ENCODE results near the gene RASL10A.

DNA sequence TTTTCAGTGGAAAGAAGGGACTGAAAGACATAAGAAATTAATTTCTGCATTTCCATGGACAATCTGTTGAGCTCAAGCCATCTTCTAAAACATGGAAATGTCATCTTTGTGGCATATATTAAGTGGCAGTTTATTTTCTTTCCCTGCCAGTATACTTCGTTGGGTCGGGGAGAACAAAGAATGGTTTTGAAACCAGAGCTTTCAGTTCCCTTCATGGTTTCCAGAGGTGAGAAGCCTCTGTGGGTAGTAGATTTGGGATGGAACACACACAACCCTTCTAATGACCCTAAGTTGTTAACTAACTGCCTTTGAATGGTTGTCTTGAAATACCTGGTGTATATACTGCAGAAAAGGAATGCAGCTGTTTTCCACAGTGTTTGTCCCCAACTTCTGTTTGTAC lies 26.7 kb downstream of the RASL10A start:
- TF ChIP-seq, protein P1, sequence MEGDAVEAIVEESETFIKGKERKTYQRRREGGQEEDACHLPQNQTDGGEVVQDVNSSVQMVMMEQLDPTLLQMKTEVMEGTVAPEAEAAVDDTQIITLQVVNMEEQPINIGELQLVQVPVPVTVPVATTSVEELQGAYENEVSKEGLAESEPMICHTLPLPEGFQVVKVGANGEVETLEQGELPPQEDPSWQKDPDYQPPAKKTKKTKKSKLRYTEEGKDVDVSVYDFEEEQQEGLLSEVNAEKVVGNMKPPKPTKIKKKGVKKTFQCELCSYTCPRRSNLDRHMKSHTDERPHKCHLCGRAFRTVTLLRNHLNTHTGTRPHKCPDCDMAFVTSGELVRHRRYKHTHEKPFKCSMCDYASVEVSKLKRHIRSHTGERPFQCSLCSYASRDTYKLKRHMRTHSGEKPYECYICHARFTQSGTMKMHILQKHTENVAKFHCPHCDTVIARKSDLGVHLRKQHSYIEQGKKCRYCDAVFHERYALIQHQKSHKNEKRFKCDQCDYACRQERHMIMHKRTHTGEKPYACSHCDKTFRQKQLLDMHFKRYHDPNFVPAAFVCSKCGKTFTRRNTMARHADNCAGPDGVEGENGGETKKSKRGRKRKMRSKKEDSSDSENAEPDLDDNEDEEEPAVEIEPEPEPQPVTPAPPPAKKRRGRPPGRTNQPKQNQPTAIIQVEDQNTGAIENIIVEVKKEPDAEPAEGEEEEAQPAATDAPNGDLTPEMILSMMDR (IDR thresholded peaks at IDR 0.05), result no peak
- no peak for TF ChIP-seq POLR2AphosphoS5 (IDR thresholded peaks at IDR 0.05)
- no peak for TF ChIP-seq EP300 (IDR thresholded peaks at IDR 0.05)
- no peak for TF ChIP-seq POLR2A (IDR thresholded peaks at IDR 0.05)
